GM21526 (cell line): Measurements from ENCODE around the gene TMEM243.

Experiments
- ATAC-seq: cut with Tn5 transposase; IDR thresholded peaks from one replicate; pipeline ENCODE4 v1.9.1; 2021; ENCODE audit warnings: moderate library complexity; ENCODE audit not compliant: unreplicated experiment, low FRiP score

The TMEM243 gene

GRCh38 chr7:87170828-87171227, 48.7 kb downstream of the TMEM243 start:
- no peak for ATAC-seq

GRCh38 chr7:87164433-87164832, 55.1 kb downstream of the TMEM243 start:
- no peak for ATAC-seq

- ATAC-seq: no peak
Observed at GRCh38 chr7:87159538-87159937, 60.0 kb downstream of the TMEM243 start.

GRCh38 chr7:87156709-87157108, 62.8 kb downstream of the TMEM243 start:
- ATAC-seq: no peak

- no peak for ATAC-seq
Observed at GRCh38 chr7:87155788-87156187, 63.7 kb downstream of the TMEM243 start.

GRCh38 chr7:87154569-87154968, 65.0 kb downstream of the TMEM243 start:
- no peak for ATAC-seq

- no peak for ATAC-seq
Observed at GRCh38 chr7:87154166-87154565, 65.4 kb downstream of the TMEM243 start.

GRCh38 chr7:87152897-87153641, 66.5 kb downstream of the TMEM243 start:
- ATAC-seq: peak; percentile 23

GRCh38 chr7:87152112-87152896, 67.2 kb downstream of the TMEM243 start, which contains the start of gene DMTF1:
Gene DMTF1 (plus strand): TSS chr7:87152453. CDS start chr7:87164942, 12,489 bp downstream.
- peak; percentile 80 for ATAC-seq

GRCh38 chr7:87151729-87152111, 67.8 kb downstream of the TMEM243 start:
- peak; percentile 34 for ATAC-seq

GRCh38 chr7:87151002-87151728, 68.4 kb downstream of the TMEM243 start:
- ATAC-seq: no peak

- ATAC-seq: no peak
Observed at GRCh38 chr7:87148332-87148955, 71.1 kb downstream of the TMEM243 start.

GRCh38 chr7:87147500-87147899, 72.0 kb downstream of the TMEM243 start:
- ATAC-seq: no peak

GRCh38 chr7:87146740-87147386, 72.7 kb downstream of the TMEM243 start:
- no peak for ATAC-seq
